8988T (cell line): ENCODE results near the gene VILL.
"Not testable (repeated sequence)": the region's sequence is repeated elsewhere in the genome, so short reads cannot be mapped to it uniquely, and the experiment has no call there.

Source experiments
- DNase-seq: peaks from one replicate; pipeline ENCODE4 v3.0.0; 2011

VILL gene

DNA sequence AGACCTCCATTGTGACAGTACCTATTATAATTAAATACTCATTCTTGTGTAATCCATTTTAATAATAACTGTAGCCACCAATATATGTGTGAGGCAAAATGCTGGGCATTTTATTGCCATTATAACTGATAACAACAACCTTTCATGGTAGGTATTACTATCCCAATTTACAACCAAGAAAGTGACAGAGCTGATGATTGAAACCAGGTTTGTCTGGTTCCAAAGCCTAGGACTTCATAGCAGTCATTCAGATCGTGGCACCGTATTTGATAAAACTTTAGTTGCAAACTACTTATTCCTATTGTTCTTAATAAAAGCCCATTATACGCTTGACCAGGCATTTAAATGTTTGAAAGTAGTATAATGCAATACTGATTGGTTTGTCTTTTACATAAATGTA lies 26.4 kb upstream of the VILL start:
- DNase-seq = no peak

- DNase-seq = no peak
These were observed 25.9 kb upstream of the VILL start for GRCh38 chr3:37964716-37965115.

DNA sequence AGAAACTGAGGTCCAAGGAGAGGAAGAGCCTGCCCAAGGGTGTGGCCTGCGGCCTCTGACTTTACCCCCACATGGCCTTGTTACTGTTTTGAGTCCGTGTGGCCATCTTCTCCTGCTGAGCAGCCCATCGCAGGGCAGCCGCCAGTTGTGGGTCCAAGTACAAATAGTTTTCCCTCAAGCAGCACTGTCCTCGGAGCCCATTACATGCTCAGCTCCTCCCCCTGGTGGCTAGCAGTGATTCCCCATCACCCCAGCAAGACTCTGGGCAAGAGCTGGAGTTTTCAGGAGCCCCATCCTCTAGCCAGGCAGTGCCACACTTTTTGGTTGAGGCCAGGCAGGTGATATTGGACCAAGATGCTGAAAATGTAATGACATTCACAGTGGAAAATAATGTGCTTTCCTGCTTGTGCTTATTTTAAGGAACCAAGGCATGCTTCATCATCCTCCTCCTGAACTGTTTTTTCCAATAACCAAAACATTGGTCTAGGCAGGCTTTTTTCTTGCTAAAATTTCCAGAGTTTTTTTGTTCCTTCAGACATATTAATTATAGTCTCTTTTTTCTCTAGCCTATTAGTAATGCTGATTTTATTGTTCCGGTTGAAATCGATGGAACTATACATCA lies 23.2 kb upstream of the VILL start:
- peak; percentile 74 for DNase-seq

GRCh38 chr3:37968199-37968598 lies 22.4 kb upstream of the VILL start:
- DNase-seq = no peak

DNA sequence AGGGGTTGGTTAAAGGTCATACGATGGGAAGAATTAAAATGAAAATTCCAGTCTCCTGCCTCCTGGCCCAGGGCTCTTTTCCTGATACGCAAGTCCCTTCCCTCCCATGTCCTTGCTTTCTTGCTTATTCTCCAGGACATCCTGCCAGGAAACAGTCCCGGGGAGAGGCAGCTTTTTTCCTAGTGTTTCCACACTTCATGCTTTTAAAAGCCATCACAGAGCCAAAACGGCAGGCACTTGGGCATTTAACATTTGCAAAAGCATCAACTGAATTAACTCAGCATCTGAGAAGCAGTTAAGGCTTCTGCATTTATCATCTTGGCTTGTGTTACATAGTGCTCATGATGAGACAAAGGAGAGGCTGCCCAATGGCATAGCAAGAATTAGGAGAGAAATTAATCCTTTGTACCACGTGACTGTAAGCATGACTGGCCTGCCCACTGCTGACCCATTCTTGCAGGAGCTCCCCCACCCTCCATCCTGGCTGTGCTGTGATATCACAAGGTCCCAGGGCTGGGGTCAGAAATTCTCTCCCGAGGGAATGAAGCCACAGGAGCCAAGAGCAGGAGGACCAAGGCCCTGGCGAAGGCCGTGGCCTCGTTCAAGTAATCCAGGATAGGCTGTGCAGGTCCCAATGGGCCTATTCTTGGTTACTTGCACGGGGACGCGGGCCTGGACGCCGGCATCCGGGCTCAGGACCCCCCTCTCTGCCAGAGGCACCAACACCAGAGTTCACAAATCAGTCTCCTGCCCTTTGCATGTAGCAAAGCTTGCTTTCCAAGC lies 21.6 kb upstream of the VILL start:
- DNase-seq = no peak

- no peak for DNase-seq
These were observed 20.9 kb upstream of the VILL start for GRCh38 chr3:37969596-37970100.

- DNase-seq = no peak
These were observed 19.8 kb upstream of the VILL start for GRCh38 chr3:37970802-37971201.

GRCh38 chr3:37971467-37971866 lies 19.1 kb upstream of the VILL start:
- DNase-seq = no peak

DNA sequence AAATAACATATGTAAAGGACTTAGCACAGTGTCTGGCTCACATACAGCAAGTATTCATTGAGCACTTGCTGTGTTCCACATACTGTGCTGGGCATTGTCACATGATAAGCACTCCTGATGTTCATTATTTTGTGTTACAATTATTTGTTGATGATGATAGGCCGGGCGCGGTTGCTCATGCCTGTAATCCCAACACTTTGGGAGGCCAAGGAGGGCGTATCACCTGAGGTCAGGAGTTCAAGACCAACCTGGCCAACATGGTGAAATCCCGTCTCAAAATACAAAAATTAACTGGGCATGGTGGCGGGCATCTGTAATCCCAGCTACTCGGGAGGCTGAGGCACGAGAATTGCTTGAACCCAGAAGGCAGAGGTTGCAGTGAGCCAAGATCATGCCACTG lies 18.5 kb upstream of the VILL start:
- DNase-seq = not testable (repeated sequence)

DNA sequence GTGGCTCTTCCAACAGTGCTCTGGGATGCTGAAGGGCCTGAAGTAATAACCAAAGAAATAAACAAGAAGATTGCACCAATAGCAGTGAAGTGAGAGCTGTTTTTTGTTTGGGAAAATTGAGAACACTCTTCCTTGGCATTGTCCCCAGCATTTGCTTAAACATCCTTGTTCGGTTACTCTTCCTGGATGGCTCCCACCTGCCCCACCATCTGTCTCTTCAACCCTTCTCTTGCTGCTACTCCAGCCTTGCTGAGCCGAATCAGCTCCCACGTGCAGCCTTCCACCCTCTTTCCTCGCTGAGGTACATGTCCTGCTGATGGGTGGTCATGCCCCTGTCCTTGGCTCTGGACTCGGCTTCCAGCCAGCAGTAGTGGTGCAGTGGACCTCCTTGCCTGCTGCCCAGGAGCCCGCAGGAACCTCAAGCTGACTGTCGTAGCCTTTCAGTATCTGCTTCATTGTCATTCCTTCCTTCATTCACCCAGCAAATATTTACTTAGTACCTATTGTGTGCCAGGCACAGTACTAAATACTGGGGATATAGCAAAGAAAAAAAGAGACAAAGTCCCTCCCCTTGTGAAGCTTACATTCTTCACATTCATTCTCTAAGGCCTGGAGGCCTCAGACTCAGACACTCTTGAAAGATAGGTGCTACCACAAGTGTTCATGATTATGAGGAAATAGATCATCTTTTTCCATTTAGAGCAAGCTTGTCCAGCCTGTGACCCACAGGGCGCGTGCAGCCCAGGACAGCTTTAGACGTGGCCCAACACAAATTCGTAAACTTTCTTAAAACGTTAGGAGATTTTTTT lies 17.1 kb upstream of the VILL start:
- DNase-seq = no peak

- peak; percentile 77 for DNase-seq
These were observed 16.2 kb upstream of the VILL start for GRCh38 chr3:37974121-37975083.

GRCh38 chr3:37979541-37980461 lies 10.8 kb upstream of the VILL start:
- DNase-seq = no peak

DNA sequence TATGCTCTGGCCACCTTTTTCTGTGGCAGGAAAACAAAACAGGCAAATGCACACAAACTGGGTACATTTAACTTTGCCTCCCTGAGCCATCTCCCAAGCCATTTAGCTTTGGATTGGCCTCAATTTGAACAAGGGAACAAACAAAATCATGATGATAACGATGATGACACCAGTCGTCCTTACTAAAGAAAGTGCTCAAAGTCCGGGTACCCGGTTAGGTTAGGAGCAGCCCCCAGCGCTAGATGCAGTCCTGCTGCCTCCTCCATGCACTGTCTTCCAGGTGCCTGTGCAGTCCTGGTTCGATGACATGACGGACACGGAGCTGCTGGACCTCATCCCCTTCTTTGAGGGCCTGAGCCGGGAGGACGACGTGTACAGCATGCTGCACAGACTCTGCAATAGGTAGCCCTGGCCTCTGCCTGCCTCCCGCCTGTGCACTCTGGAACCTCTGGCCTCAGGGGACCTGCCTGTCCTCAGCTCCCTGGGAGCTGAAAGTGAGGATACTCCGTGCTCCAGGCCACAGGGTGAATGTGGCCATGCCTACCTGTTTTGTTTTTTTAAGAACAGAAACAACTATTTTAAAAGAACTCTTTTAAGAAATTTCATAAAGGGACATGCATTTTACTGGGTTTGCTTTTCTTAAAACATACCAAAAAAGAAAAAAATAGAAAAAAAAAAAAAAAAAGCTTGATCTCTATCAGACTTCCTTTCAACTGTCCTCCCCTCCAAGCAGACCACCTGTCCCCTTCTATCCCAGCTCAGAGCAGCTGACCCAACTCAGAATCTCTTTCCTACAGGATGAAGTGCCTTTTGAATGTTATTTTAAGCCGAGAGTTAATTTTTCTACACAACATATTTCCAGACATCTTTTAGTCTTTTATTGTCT lies 9.9 kb upstream of the VILL start:
- no peak for DNase-seq

DNA sequence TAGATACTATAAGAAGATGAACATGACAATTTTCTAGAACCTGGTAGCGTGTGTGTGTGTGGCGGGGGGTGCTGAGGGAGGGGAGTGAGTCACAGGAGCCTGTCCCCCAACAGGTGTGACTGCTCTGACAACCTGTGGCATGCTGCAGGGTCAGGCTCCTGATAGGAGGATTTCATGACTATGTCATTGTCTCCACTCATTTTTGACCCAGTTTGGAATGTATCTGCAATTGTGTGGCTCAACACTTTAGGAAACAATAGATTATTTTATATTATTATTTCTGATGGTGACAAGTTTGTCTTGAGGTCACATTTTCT lies 9.3 kb upstream of the VILL start:
- DNase-seq = no peak

DNA sequence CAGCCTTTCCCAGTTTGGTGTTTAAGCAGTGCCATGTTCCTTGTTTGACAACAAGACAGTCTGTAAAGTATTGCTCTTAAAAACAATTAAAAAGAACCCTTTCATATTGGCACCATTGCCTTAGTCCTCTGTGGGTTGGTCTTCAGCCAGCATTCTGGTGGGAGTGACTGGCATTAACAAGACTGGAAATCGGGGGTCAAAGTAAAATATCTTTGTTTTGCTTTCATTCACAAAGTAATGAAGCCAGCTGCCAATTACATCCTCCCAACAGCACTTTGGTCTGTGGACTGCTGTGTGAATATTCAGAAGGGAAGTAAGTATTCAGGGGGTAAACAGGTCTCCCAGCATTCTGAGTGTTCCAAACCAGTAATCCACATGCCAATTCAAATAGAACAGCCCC lies 8.3 kb upstream of the VILL start:
- no peak for DNase-seq

GRCh38 chr3:37984051-37984450 lies 6.5 kb upstream of the VILL start:
- DNase-seq = no peak

GRCh38 chr3:37984596-37984995 lies 6.0 kb upstream of the VILL start:
- DNase-seq = no peak

GRCh38 chr3:37985637-37986320 lies 4.8 kb upstream of the VILL start:
- no peak for DNase-seq

GRCh38 chr3:37986479-37987314 lies 3.9 kb upstream of the VILL start:
- DNase-seq = no peak
